H1 (cell line): ENCODE results near the gene PKD2. TPM values are rescaled to one million over a fixed set of nuclear protein-coding genes. Genes with fewer than 3 reads are reported as not detected.

Experiments used
- CHD7 ChIP-seq: fragments of 300-600 bp; sonication (generic); IDR thresholded peaks from 2 replicates; pipeline ENCODE4 v1.7.1; 2012; ENCODE audit warnings: low read length, moderate library complexity, mild to moderate bottlenecking, inconsistent platforms; ENCODE audit not compliant: insufficient replicate concordance
- polyA plus RNA-seq, 7 experiments: library from polyadenylated mRNA; depleted of rRNA in 3 of 7; stranded (reverse) in 5 of 7; unstranded in 2 of 7; fragments of >200 nt in 5 of 7; fragments of 200-250 nt in 2 of 7; gene quantifications; 1 replicate in 5 of 7; 2 replicates in 1 of 7; 4 replicates in 1 of 7; pipeline versions ENCODE4 v1.2.1 to v1.2.3, GENCODE V29; 2011 to 2013; ENCODE audit warnings: missing spikeins in 2 of 7, mixed read lengths in 2 of 7
- total RNA-seq: library from RNA; stranded (reverse); fragmentation: NEBNext Ultra II Directional; extraction: Animal tissue kit (Norgen Biotek cat#: 25700); gene quantifications from 2 replicates; pipeline ENCODE4 v1.2.1, GENCODE V29; 2021

The PKD2 gene
- total and polyA plus RNA-seq, 2 of the 8 experiments (the other 6 are each of a cell fraction or from before 2014, with no cell fraction given), result 16.0 to 32.0 TPM

DNA sequence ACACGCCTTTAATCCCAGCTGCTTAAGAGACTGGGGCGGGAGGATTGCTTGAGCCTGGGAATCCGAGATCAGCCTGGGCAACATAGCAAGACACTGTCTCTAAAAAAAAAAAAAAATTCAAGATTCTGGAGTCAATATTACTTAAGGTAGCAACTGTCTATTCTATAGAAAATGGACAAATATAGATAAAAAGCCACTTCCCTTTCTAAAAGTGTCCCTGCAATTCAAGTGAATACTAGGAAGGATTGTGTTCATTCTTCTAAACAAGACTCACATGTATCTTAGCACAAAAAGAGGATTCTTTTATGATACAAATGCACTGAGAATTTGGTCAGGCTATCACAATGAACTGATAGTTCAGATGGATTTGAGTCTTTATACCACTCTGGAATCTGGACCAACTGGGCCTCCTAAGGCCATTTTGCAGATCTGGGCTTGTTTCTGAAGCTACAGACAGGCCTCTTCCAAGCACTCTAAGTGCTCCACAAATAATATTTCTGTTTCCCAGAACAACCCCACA lies 7.0 kb downstream of the PKD2 start (continued):
- no peak for TF ChIP-seq CHD7
